Caco-2 (cell line): ENCODE measurements around the gene TMA7B. TPM values are rescaled to one million over a fixed set of nuclear protein-coding genes. Genes with fewer than 3 reads are reported as not detected.

Experiments used
- BruUV-seq: library from RNA; stranded (reverse); fragments of 400-500 nt; replicated peaks from 2 replicates; lab custom pipeline; 2021; lab: Mats Ljungman, UMichigan
- CTCF ChIA-PET: fragments of 300-600 bp; sonication (Branson Sonifier 250); formaldehyde crosslinking; loops from one replicate; lab custom pipeline; 2022; ENCODE audit warnings: antibody characterized with exemption; lab: Charles Lee
- POLR2A ChIA-PET: fragments of 300-600 bp; sonication (Branson Sonifier 250); formaldehyde crosslinking; loops from one replicate; lab custom pipeline; 2022; ENCODE audit warnings: antibody characterized with exemption; lab: Charles Lee
- DNase-seq, 2 experiments: peaks; one replicate each; pipeline versions ENCODE4 v3.0.0 to v3.0.0-alpha.2; 2020 to 2022
- H3K27me3 ChIP-seq: replicated peaks from 2 replicates; pipeline ENCODE4 v1.6.0; 2011; ENCODE audit warnings: low read length; ENCODE audit not compliant: control insufficient read depth, insufficient read depth
- H3K36me3 ChIP-seq: 2 replicates; pipeline ENCODE4 v1.5.1; 2011; ENCODE audit warnings: low read length; ENCODE audit not compliant: control insufficient read depth, insufficient read depth
- H3K4me1 ChIP-seq: fragments of 250-450 bp; sonication (Bioruptor Pico); 2 replicates; pipeline ENCODE4 v1.5.1; 2020; ENCODE audit warnings: mild to moderate bottlenecking
- H3K4me3 ChIP-seq: 2 replicates; pipeline ENCODE4 v1.5.1; 2011; ENCODE audit warnings: low read depth, mild to moderate bottlenecking, control low read depth, low read length
- H3K9me3 ChIP-seq: fragments of 250-450 bp; sonication (Bioruptor Pico); 2 replicates; pipeline ENCODE4 v1.5.1; 2020; ENCODE audit warnings: mild to moderate bottlenecking, moderate library complexity
- H3K27ac Mint-ChIP-seq: one replicate; pipeline ENCODE4 v1.8.0; 2022; ENCODE audit warnings: mixed read lengths; ENCODE audit not compliant: unreplicated experiment
- H3K27me3 Mint-ChIP-seq: one replicate; pipeline ENCODE4 v1.8.0; 2022; ENCODE audit warnings: mixed read lengths; ENCODE audit not compliant: insufficient read depth, unreplicated experiment
- H3K36me3 Mint-ChIP-seq: one replicate; pipeline ENCODE4 v1.8.0; 2022; ENCODE audit warnings: mild to moderate bottlenecking, mixed read lengths; ENCODE audit not compliant: insufficient read depth, unreplicated experiment
- H3K4me1 Mint-ChIP-seq: one replicate; pipeline ENCODE4 v1.8.0; 2022; ENCODE audit warnings: low read depth, mixed read lengths; ENCODE audit not compliant: unreplicated experiment
- H3K4me3 Mint-ChIP-seq: one replicate; pipeline ENCODE4 v1.8.0; 2022; ENCODE audit warnings: mild to moderate bottlenecking, moderate library complexity, mixed read lengths; ENCODE audit not compliant: unreplicated experiment
- H3K9me3 Mint-ChIP-seq: one replicate; pipeline ENCODE4 v1.8.0; 2022; ENCODE audit warnings: mixed read lengths; ENCODE audit not compliant: unreplicated experiment
- intact Hi-C: fragments of 100-400 bp; cut with micrococcal nuclease; formaldehyde crosslinking; loops from one replicate; pipeline ENCODE4 v1.10.0; 2022; ENCODE audit not compliant: unreplicated experiment
- total RNA-seq: library from RNA; stranded (reverse); gene quantifications from 2 replicates; pipeline ENCODE4 v1.2.3, GENCODE V29; 2022
- TF ChIP-seq, protein P1 (sequence below), 2 experiments: fragments of 200-600 bp in 1 of 2; IDR thresholded peaks; 1 replicate in 1 of 2; 2 replicates in 1 of 2; pipeline versions ENCODE4 v1.5.1 to v1.8.0; 2011 to 2022; ENCODE audit warnings: antibody characterized with exemption in 1 of 2, control low read depth in 1 of 2, inconsistent platforms in 1 of 2, low read depth in 1 of 2, low read length in 1 of 2, mild to moderate bottlenecking in 1 of 2, moderate library complexity in 1 of 2; ENCODE audit not compliant: insufficient read depth in 1 of 2, severe bottlenecking in 1 of 2, unreplicated experiment in 1 of 2

TMA7B gene
- total RNA-seq, 1 experiment from 2014 or later = not detected

DNA sequence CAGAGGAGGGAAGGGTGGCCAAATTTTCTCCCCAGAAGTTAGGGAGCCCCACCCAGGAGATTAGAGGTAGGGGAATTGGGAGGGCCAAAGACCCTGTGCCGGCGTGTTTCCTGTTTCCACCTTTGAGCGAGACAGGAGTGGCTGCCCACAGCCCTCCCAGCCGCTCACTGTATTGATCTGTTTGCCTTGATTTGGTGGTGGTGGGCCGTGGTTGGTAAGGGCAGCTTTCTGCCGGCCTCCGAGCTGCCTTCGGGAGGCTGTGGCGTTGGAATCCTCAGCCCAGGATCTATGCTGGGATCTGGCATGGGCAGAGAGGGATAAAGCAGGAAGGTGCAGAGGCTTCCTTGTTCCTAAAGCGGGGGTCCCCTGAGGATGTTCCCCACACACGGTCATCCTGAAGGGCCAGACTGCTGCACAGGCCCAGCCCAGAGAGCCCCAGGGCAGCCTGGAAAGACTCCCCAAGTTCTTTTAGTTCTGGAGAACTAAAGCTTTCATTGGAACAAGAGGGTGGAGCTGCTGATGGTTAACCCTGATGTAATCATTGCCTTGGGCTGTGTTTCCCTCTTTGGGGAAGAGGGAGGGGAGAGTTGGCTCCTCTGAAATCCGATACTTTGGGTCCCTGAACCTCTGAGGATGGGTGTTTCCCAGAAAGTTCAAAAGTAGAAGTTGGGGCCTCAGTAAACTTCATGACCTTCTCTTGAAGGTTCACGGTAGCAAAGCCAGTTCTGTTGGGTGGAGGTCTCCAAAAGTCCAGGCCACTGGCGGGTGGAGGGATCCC lies 41.8 kb downstream of the TMA7B start:
- H3K36me3 Mint-ChIP-seq = peaks cover 23% of the 10 kb centered on the region
- no peaks in the 10 kb centered on the region for H3K27me3 Mint-ChIP-seq
- H3K4me3 Mint-ChIP-seq = no peak overlapping the region
- no TSS peak for BruUV-seq
- intact Hi-C loops = no loop called here
- H3K4me1 Mint-ChIP-seq = peaks cover 38% of the 10 kb centered on the region
- H3K4me1 ChIP-seq = peaks cover 60% of the 10 kb centered on the region
- TF ChIP-seq, protein P1, sequence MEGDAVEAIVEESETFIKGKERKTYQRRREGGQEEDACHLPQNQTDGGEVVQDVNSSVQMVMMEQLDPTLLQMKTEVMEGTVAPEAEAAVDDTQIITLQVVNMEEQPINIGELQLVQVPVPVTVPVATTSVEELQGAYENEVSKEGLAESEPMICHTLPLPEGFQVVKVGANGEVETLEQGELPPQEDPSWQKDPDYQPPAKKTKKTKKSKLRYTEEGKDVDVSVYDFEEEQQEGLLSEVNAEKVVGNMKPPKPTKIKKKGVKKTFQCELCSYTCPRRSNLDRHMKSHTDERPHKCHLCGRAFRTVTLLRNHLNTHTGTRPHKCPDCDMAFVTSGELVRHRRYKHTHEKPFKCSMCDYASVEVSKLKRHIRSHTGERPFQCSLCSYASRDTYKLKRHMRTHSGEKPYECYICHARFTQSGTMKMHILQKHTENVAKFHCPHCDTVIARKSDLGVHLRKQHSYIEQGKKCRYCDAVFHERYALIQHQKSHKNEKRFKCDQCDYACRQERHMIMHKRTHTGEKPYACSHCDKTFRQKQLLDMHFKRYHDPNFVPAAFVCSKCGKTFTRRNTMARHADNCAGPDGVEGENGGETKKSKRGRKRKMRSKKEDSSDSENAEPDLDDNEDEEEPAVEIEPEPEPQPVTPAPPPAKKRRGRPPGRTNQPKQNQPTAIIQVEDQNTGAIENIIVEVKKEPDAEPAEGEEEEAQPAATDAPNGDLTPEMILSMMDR (IDR thresholded peaks at IDR 0.05; ENCODE audit: insufficient read depth in 1 of 2, low read depth in 1 of 2, low read length in 1 of 2, severe bottlenecking in 1 of 2, unreplicated experiment in 1 of 2) = no peak
- no peaks in the 10 kb centered on the region for H3K9me3 ChIP-seq
- no peak for DNase-seq
- POLR2A ChIA-PET = interaction anchor here (0.6 kb wide), 1 partner anchor 478 kb away, joined by 4 read pairs; no protein-coding TSS in a partner anchor
- H3K27me3 ChIP-seq = no peaks in the 10 kb centered on the region
- no peaks in the 10 kb centered on the region for H3K9me3 Mint-ChIP-seq
- peak overlapping the region; percentile 20 for H3K27ac Mint-ChIP-seq
- H3K36me3 ChIP-seq = no peaks in the 10 kb centered on the region; the same call in 1 of the 2 replicates
- no peak overlapping the region for H3K4me3 ChIP-seq
- CTCF ChIA-PET = interaction anchor here (1.4 to 1.7 kb wide), 2 partner anchors 11 to 23 kb away, joined by 5 read pairs; no protein-coding TSS in a partner anchor

DNA sequence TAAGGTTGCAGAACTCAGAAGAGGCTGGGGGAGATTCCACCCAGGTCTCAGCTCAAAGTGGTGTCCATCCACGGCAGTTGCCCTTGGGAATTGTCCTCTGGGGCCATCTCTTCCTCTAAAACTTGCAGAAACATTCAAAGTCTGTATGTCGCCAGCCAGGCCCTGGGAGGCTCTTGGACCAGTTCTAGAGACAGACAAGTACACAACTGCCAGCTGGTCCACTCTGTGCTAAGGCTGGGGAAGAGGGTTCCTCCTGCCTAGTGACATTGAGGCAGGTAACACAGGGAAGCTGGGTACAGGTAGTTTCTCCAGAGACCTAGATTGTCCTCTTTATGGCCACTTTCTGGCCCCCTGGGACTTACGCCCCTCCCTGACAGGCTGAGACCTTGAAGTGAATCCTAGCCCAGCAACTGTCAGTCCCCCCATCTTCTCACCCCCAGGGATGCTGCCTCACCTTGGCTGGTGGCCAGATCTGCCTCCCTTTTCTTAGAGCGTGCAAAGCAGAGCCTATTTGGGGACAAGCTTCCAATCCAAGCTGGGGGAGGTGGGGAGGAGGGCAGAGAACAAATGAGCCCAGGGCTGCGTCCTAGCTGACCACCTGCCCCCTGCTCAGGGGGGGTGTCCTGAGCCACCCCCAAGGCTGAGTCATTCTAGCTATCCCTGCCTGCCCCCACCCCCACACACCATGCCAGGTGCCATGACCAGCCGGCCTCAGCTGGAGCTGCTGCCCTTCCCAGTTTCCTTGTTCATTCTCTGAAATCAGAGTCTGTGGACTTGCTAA lies 42.9 kb downstream of the TMA7B start:
- Mint-ChIP-seq H3K9me3 (no peaks in the 10 kb centered on the region), H3K4me3 (no peak overlapping the region), H3K36me3 (peaks cover 23% of the 10 kb centered on the region), H3K27me3 (no peaks in the 10 kb centered on the region), H3K4me1 (peaks cover 35% of the 10 kb centered on the region), H3K27ac (peak overlapping the region; percentile 20)
- intact Hi-C loops = no loop called here
- Histone ChIP-seq H3K9me3 (no peaks in the 10 kb centered on the region), H3K4me3 (no peak overlapping the region), H3K4me1 (peaks cover 53% of the 10 kb centered on the region), H3K27me3 (no peaks in the 10 kb centered on the region), H3K36me3 (no peaks in the 10 kb centered on the region)
- DNase-seq = no peak
- POLR2A ChIA-PET = no interaction called here
- CTCF ChIA-PET = interaction anchor here (0.5 to 0.8 kb wide), 2 partner anchors 22 to 173 kb away, joined by 3 read pairs; no protein-coding TSS in a partner anchor
- BruUV-seq = no TSS peak
- TF ChIP-seq, protein P1 (IDR thresholded peaks at IDR 0.05; ENCODE audit: insufficient read depth in 1 of 2, low read depth in 1 of 2, low read length in 1 of 2, severe bottlenecking in 1 of 2, unreplicated experiment in 1 of 2) = no peak

DNA sequence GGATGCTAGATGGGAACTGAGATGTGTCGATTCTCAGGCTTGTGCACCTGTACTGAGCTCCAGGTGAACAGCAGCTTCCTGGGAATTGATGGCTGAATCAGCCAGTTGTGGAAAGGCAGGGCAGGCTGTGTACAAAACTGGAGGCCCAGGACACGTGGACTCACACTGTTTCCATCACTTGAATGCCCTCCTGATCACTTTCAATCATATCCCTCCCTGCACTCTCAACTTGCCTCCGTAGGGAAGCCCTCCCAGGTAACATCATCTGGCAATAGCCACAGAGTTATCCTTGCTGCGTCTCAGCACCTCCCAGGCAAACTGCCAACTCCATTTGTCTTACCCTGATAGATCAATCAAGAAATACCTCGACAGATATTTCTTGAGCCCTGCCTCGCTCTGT lies 44.6 kb downstream of the TMA7B start:
- no peak for DNase-seq
- no peak overlapping the region for H3K27ac Mint-ChIP-seq
- Histone ChIP-seq H3K36me3 (no peaks in the 10 kb centered on the region), H3K4me1 (peaks cover 52% of the 10 kb centered on the region), H3K27me3 (no peaks in the 10 kb centered on the region), H3K4me3 (no peak overlapping the region), H3K9me3 (no peaks in the 10 kb centered on the region)
- H3K36me3 Mint-ChIP-seq = peaks cover 16% of the 10 kb centered on the region
- H3K4me3 Mint-ChIP-seq = no peak overlapping the region
- CTCF ChIA-PET = no interaction called here
- TF ChIP-seq, protein P1 (IDR thresholded peaks at IDR 0.05; ENCODE audit: insufficient read depth in 1 of 2, low read depth in 1 of 2, low read length in 1 of 2, severe bottlenecking in 1 of 2, unreplicated experiment in 1 of 2) = no peak
- no peaks in the 10 kb centered on the region for H3K9me3 Mint-ChIP-seq
- intact Hi-C loops = no loop called here
- H3K27me3 Mint-ChIP-seq = no peaks in the 10 kb centered on the region
- H3K4me1 Mint-ChIP-seq = peaks cover 20% of the 10 kb centered on the region
- POLR2A ChIA-PET = no interaction called here
- BruUV-seq = no TSS peak
